ENCODE results near the gene MTG2.

DNA sequence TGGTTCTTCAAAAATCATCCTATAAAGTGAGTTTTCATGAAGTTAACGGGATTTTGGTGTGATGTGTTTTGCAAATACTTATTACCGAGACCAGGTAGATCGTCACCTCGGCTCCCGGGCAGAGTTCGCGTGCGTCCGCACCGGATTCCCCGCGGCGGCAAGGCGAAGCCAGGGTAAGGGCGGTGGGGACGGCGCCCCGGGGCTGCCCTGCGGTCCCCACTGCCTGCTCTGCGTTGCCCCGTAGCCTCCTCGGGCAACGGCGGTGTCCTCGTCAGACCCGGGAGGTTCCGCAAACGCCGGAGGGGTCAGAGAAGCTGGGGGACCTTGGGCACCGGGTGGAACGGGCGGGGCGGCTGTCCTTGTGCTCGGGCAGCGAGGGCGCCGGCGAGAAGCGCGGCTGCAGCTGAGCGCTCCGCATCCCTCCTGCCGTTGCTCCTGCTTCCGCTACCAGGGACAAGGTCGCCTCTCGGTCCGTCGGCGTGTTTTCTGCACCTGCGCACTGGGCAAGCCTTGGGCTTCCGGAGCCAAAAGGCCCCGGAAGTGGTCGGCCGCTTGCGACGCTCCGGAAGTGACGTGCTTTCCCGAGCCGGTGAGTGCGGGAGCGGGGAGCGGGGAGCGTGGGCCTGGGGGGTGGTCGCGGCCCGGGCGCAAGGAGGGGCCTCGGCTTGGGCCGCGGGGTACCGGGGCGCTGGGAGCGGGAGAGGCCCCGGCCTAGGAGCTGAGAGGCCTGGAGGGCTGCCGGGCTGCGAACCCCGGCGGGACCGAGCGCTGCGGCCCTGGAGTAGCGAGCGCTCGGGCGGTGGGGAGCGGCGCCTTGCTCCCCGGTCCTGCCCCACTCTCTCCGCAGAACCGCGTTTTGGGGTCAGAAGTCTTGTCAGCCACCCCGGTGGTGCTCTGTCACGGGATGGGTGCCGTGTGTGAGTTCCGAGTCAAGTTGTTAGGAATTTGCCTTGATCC, at the start of gene MTG2:
- TF ChIP-seq EZH2 (IDR thresholded peaks at IDR 0.05; ENCODE audit: low read depth, unreplicated experiment), result no peak
- peak; percentile 97 for TF ChIP-seq POLR2AphosphoS5 (IDR thresholded peaks at IDR 0.05; ENCODE audit: low read depth)
- TF ChIP-seq JUNB (IDR thresholded peaks at IDR 0.05; ENCODE audit: unreplicated experiment), result no peak
- TF ChIP-seq, protein P1, sequence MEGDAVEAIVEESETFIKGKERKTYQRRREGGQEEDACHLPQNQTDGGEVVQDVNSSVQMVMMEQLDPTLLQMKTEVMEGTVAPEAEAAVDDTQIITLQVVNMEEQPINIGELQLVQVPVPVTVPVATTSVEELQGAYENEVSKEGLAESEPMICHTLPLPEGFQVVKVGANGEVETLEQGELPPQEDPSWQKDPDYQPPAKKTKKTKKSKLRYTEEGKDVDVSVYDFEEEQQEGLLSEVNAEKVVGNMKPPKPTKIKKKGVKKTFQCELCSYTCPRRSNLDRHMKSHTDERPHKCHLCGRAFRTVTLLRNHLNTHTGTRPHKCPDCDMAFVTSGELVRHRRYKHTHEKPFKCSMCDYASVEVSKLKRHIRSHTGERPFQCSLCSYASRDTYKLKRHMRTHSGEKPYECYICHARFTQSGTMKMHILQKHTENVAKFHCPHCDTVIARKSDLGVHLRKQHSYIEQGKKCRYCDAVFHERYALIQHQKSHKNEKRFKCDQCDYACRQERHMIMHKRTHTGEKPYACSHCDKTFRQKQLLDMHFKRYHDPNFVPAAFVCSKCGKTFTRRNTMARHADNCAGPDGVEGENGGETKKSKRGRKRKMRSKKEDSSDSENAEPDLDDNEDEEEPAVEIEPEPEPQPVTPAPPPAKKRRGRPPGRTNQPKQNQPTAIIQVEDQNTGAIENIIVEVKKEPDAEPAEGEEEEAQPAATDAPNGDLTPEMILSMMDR (conservative IDR thresholded peaks at IDR 0.05; ENCODE audit: low read depth in 2 of 2), result no peak
- no peak for TF ChIP-seq EZH2phosphoT487 (IDR thresholded peaks at IDR 0.05; ENCODE audit: unreplicated experiment)
- TF ChIP-seq, protein P2, sequence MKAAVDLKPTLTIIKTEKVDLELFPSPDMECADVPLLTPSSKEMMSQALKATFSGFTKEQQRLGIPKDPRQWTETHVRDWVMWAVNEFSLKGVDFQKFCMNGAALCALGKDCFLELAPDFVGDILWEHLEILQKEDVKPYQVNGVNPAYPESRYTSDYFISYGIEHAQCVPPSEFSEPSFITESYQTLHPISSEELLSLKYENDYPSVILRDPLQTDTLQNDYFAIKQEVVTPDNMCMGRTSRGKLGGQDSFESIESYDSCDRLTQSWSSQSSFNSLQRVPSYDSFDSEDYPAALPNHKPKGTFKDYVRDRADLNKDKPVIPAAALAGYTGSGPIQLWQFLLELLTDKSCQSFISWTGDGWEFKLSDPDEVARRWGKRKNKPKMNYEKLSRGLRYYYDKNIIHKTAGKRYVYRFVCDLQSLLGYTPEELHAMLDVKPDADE (IDR thresholded peaks at IDR 0.05), result peak; percentile 82
- no peak for TF ChIP-seq STAT1 (IDR thresholded peaks at IDR 0.05; ENCODE audit: unreplicated experiment)

Measured in GM23338 (cell line).